Upper lobe of right lung (tissue), 1 donor: ENCODE results near the gene RBM20. TPM values are rescaled to one million over a fixed set of nuclear protein-coding genes. Genes with fewer than 3 reads are reported as not detected.
"Not testable (repeated sequence)": the region's sequence is repeated elsewhere in the genome, so short reads cannot be mapped to it uniquely, and the experiment has no call there.

Experiments used
- ATAC-seq: fragments of 200-7000 bp; cut with Tn5 transposase; one replicate; pipeline ENCODE4 v1.9.1; 2020; ENCODE audit warnings: mild to moderate bottlenecking, moderate library complexity
- DNase-seq: peaks from one replicate; pipeline ENCODE4 v3.0.0-alpha.2; 2020
- H3K27ac ChIP-seq: fragments of 200-600 bp; one replicate; pipeline ENCODE4 v1.8.0; 2022
- H3K27me3 ChIP-seq: fragments of 200-600 bp; one replicate; pipeline ENCODE4 v1.8.0; 2022; ENCODE audit warnings: mild to moderate bottlenecking
- H3K36me3 ChIP-seq: fragments of 200-600 bp; one replicate; pipeline ENCODE4 v1.8.0; 2022
- H3K4me1 ChIP-seq: fragments of 200-600 bp; one replicate; pipeline ENCODE4 v1.8.0; 2022
- H3K4me3 ChIP-seq: fragments of 200-600 bp; one replicate; pipeline ENCODE4 v1.8.0; 2022; ENCODE audit warnings: mild to moderate bottlenecking
- H3K9me3 ChIP-seq: fragments of 200-600 bp; one replicate; pipeline ENCODE4 v1.8.0; 2022
- intact Hi-C: fragments of 100-400 bp; cut with DNase I; formaldehyde crosslinking; loops from one replicate; pipeline ENCODE4 v1.11.0; 2022
- total RNA-seq: library from RNA; stranded (reverse); fragmentation: NEBNext Ultra II Directional; extraction: Animal tissue kit (Norgen Biotek cat#: 25700); gene quantifications from one replicate; pipeline ENCODE4 v1.2.1, GENCODE V29; 2021
- TF ChIP-seq, protein P1 (sequence below): fragments of 200-600 bp; IDR thresholded peaks from one replicate; pipeline ENCODE4 v1.8.0; 2022; ENCODE audit warnings: antibody characterized with exemption
- donor health status: DM: no; HTN: yes; CAD: no; lungs with severe emphysema.

RBM20 gene
- total RNA-seq, 1 donor from 2014 or later, result 0.41 TPM

DNA sequence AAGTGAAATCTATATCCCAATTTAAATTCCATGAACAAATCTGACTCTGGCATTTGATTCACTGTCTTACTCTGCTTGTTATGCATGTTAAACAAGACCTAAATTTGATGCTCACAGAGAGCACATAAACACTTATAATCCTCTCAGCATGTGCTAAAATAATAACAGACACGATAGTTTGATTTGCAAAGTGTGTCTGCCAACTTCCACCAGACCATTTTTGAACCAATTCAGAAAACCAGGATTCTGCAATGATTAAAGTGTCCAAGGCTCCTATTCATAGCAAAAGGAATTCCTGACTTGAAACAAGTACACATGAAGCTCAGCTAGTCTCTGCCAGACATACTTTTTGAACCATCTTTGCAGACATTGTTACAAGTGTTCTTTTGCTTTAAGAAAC is 11.2 kb downstream of the RBM20 start:
- TF ChIP-seq, protein P1, sequence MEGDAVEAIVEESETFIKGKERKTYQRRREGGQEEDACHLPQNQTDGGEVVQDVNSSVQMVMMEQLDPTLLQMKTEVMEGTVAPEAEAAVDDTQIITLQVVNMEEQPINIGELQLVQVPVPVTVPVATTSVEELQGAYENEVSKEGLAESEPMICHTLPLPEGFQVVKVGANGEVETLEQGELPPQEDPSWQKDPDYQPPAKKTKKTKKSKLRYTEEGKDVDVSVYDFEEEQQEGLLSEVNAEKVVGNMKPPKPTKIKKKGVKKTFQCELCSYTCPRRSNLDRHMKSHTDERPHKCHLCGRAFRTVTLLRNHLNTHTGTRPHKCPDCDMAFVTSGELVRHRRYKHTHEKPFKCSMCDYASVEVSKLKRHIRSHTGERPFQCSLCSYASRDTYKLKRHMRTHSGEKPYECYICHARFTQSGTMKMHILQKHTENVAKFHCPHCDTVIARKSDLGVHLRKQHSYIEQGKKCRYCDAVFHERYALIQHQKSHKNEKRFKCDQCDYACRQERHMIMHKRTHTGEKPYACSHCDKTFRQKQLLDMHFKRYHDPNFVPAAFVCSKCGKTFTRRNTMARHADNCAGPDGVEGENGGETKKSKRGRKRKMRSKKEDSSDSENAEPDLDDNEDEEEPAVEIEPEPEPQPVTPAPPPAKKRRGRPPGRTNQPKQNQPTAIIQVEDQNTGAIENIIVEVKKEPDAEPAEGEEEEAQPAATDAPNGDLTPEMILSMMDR, result no peak
- H3K4me1 ChIP-seq, result no peaks in the 10 kb centered on the region
- peaks cover 35% of the 10 kb centered on the region for H3K27me3 ChIP-seq
- ATAC-seq (no peak), DNase-seq (no peak)
- H3K4me3 ChIP-seq, result no peak overlapping the region
- H3K36me3 ChIP-seq, result no peaks in the 10 kb centered on the region
- H3K9me3 ChIP-seq, result no peaks in the 10 kb centered on the region
- intact Hi-C loops, result no loop called here
- no peak overlapping the region for H3K27ac ChIP-seq

DNA sequence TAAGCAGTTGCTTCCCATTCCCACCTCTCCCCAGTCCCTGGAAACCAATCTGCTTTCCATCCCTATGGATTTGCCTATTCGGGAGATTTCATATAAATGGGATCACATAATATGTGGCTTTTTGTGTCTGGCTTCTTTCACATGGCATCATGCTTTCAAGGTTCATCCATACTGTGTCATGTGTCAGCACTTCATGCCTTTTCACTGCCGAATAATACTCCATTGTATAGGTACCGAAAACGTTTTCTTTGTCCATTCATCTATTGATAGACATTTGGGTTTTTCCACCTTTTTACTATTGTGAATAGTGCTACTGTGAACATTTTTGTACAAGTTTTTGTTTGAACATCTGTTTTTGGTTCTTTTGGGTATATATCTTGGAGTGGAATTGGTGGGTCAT is 12.5 kb downstream of the RBM20 start:
- peaks cover 32% of the 10 kb centered on the region for H3K27me3 ChIP-seq
- no peak for ATAC-seq

DNA sequence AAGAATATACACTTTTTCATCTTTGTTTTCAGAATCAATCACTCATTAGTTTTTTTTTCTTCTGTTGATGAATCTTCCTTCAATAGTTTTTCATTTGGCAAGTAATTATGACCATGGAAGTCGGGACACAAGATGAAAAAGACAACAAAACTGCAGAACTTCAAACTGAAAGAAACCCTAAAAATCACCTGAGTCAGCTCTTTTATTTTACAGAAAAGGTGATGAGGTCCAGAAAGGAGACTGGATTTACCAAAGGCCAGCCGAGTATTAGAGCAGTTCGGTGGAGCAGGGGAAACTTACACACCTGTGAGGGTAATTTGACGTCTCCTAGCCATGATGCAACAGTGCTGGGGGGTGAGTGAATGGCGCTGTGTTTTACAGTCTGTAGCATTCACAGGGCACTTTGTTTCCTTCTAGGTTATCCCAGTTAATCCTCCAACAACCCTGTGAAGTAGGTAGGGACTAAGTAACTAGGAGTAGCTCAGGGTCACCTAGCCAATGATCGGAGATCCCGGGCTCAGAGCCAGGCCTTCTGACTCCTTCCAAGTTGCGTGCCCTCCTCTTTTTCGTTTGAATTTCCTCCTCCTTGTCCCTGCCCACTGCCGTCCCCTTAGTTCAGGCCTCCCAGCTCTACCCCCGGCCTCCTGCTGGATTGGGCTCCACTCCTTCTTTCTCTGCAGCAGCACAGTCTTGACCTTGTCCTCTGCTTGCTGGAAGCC is 14.0 kb downstream of the RBM20 start:
- H3K36me3 ChIP-seq, result no peaks in the 10 kb centered on the region
- no peak for ATAC-seq

More for the DNA sequence above, 12.5 kb downstream of the RBM20 start:
- Histone ChIP-seq H3K9me3 (no peaks in the 10 kb centered on the region), H3K27ac (no peak overlapping the region), H3K4me3 (no peak overlapping the region), H3K4me1 (no peaks in the 10 kb centered on the region), H3K36me3 (no peaks in the 10 kb centered on the region)
- no peak for DNase-seq
- intact Hi-C loops, result no loop called here
- TF ChIP-seq, protein P1, result no peak

DNA sequence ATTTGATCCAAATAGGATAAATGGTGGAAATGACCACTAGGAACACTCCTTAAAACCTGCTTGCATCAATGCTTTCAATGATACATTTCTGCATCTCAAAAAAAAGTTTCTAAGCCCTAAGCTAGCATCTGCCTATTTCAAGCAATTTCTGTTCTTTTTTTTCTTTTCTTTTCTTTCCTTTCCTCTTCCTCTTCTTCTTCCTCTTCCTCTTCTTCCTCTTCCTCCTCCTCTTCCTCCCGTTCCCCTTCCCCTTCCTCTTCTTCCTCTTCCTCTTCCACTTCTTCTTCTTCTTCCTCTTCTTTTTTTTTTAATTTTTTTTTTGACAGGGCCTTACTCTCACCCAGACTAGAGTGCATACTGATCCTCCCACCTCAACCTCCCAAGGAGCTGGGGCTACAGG is 15.4 kb downstream of the RBM20 start:
- ATAC-seq (no peak), DNase-seq (no peak)
- Histone ChIP-seq H3K27ac (no peak overlapping the region), H3K36me3 (no peaks in the 10 kb centered on the region), H3K4me1 (no peaks in the 10 kb centered on the region), H3K4me3 (no peak overlapping the region), H3K9me3 (no peaks in the 10 kb centered on the region), H3K27me3 (peaks cover 33% of the 10 kb centered on the region)
- TF ChIP-seq, protein P1, result no peak
- intact Hi-C loops, result no loop called here

More for the DNA sequence above, 14.0 kb downstream of the RBM20 start:
- Histone ChIP-seq H3K27me3 (peaks cover 37% of the 10 kb centered on the region), H3K4me1 (no peaks in the 10 kb centered on the region), H3K9me3 (no peaks in the 10 kb centered on the region), H3K4me3 (no peak overlapping the region), H3K27ac (no peak overlapping the region)
- intact Hi-C loops, result no loop called here
- TF ChIP-seq, protein P1, result no peak
- DNase-seq, result no peak

DNA sequence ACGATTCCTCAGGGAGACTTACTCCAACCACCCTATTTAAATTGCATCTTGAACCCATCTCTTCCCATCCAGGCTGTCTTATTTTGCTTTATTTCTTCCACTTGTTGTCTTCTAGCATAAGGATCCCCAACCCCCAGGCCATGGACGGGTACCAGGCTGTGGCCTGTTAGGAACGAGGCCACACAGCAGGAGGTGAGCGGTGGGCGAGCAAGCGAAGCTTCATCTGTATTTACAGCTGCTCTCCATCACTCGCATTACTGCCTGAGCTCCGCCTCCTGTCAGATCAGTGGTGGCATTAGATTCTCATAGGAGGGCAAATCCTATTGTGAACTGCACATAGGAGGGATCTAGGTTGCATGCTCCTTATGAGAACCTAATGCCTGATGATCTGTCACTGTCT is 16.2 kb downstream of the RBM20 start:
- intact Hi-C loops, H3K36me3 ChIP-seq, ATAC-seq, H3K4me3 ChIP-seq, DNase-seq, H3K27ac ChIP-seq, H3K4me1 ChIP-seq, H3K9me3 ChIP-seq: not testable (repeated sequence)
- peaks cover 29% of the 10 kb centered on the region for H3K27me3 ChIP-seq

DNA sequence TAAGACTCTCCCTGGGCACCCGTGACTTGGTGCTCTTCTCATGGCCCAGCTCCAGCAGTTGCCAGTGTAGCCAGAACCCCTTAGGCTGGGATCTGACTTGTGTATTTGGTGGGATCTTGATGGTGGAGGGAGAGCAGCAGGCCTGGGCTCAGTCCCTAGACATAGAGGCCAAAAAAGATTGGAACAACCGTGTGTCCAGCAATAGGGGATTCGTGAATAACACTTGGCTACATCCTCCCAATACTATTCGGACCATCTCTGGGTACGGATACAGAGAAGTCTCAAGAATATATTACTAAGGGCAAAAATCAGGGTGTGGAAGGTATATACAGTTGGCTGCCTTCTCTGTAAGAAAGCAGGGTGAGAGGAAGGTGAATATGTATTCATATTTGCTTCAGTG is 17.2 kb downstream of the RBM20 start:
- H3K4me3 ChIP-seq, result no peak overlapping the region
- no peaks in the 10 kb centered on the region for H3K9me3 ChIP-seq
- no peaks in the 10 kb centered on the region for H3K36me3 ChIP-seq
- peaks cover 29% of the 10 kb centered on the region for H3K27me3 ChIP-seq
- intact Hi-C loops, result no loop called here
- TF ChIP-seq, protein P1, result no peak
- DNase-seq, result no peak
- no peaks in the 10 kb centered on the region for H3K4me1 ChIP-seq
- H3K27ac ChIP-seq, result no peak overlapping the region
- no peak for ATAC-seq
